GM12801 (cell line): ENCODE data around the gene GMIP.

ENCODE experiments used
- TF ChIP-seq, protein P1 (sequence below): IDR thresholded peaks from one replicate; pipeline ENCODE4 v1.5.1; 2011; ENCODE audit warnings: control low read depth; ENCODE audit not compliant: insufficient read length; ENCODE audit errors: extremely low read depth

The GMIP gene

DNA sequence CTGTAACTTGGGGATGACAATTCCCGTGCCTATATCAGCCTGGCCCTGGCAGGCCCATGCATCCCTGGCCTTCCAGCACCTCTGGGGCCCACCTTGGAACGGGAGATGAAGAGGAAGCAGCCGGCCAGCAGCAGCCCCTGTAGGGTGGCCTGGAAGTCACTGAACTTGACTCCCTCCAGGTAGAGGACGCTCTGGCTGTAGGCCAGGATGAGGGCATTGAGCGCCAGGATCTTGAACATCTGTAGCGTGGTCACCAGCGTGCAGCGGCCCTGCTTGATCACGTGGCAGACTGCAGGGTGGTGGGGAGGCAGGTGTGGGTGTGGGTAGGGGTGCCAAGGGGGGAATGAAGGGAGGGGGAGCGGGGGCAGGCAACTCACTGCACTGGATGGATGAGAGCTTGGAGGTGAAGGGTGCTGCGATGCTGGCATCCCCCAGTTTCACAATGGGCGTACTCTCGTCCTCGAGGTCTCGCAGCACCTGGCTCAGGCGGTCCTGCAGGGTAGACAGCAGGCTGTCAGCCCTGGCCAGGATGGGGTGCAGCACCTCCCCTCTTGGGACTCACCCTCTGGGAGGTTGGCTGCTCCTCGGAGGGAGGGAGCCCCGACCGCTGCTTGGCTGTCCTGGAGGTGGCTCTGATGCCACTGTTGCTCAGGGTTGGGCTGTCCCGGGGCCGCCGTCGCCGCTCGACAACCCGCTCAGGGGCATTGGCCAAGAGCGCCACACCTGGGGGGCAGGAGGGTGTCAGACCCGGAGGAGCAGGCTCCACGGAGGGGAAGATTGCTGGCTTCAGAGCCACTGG lies 3.8 kb upstream of the GMIP start:
- TF ChIP-seq, protein P1, sequence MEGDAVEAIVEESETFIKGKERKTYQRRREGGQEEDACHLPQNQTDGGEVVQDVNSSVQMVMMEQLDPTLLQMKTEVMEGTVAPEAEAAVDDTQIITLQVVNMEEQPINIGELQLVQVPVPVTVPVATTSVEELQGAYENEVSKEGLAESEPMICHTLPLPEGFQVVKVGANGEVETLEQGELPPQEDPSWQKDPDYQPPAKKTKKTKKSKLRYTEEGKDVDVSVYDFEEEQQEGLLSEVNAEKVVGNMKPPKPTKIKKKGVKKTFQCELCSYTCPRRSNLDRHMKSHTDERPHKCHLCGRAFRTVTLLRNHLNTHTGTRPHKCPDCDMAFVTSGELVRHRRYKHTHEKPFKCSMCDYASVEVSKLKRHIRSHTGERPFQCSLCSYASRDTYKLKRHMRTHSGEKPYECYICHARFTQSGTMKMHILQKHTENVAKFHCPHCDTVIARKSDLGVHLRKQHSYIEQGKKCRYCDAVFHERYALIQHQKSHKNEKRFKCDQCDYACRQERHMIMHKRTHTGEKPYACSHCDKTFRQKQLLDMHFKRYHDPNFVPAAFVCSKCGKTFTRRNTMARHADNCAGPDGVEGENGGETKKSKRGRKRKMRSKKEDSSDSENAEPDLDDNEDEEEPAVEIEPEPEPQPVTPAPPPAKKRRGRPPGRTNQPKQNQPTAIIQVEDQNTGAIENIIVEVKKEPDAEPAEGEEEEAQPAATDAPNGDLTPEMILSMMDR, result no peak

DNA sequence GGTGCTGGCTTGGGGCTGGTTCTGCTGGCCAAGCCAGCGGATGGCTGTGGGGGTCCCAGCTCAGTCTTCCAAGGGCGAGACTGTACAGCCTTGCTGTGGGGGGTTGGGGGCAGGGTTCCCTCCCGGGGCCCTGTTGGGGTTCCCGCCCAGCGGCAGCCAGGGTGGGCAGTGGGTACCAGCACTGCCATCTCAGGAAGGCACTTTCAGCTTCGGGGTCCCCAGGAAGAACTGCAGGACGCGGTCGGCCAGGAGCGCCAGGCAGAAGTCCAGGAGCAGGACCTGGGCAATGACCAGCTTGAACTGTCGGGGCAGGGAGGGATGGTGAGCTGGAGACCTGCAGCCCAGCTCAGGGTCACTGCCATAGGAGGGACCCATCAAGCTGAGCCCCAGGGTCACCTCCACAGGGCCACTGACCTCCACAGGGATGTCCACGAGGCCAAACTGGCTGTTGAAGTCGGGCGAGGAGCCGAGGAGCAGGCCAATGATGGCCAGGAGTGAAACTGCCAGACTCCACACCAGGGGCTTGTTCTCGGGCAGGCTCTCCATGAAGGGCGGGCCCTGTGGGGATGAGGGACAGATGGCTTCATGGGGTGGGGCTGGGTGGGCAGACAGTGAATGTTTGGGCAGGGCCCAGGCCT lies 1.9 kb upstream of the GMIP start:
- TF ChIP-seq, protein P1, result no peak

DNA sequence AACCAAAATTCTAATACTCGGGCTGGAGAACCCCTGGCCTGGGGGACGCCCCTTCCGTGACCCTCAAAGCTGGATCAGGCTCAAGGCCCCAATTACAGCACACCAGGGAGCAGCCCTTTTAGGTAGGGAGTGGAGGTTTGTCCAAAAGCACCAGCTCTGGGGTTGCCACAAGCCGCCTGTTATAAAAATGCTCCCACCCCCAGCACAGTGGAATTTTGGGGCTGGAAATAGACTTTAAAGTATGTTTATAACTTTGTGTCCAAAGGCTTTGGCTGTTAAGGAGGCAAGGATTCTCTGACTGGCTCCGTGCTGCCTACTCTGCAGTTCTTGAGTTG lies 564 bp upstream of the GMIP start:
- TF ChIP-seq, protein P1, result no peak

DNA sequence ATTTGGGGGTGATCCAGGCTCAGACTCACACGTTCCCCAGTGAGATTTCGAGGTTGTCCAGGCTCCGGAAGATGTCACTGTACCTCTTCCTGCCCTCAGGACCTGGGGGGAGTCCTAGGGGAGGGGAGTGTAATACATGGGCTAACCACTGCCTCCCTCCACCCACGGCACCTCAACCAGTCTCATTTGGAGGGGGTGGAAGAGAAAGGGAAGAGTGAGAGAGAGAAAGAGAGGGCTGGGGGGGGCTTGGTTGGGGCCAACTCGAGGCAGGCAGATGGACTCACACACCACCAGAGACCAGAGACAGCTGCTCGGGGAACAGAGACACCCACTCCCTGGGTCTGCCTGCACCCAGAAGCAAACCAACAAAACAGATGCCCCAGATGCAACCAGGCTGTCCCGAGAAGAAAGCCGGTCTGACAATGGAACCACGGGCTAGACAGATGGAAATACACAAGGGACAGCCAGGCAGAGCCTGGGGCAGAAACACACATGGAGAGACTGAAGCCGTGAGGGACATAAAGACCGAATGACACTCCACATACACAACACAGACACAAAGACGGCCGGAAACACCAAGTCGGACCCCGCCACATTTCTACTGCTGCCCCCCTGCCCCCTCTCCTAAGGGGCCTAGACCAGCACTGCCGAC lies 825 bp downstream of the GMIP start:
- TF ChIP-seq, protein P1, result no peak

DNA sequence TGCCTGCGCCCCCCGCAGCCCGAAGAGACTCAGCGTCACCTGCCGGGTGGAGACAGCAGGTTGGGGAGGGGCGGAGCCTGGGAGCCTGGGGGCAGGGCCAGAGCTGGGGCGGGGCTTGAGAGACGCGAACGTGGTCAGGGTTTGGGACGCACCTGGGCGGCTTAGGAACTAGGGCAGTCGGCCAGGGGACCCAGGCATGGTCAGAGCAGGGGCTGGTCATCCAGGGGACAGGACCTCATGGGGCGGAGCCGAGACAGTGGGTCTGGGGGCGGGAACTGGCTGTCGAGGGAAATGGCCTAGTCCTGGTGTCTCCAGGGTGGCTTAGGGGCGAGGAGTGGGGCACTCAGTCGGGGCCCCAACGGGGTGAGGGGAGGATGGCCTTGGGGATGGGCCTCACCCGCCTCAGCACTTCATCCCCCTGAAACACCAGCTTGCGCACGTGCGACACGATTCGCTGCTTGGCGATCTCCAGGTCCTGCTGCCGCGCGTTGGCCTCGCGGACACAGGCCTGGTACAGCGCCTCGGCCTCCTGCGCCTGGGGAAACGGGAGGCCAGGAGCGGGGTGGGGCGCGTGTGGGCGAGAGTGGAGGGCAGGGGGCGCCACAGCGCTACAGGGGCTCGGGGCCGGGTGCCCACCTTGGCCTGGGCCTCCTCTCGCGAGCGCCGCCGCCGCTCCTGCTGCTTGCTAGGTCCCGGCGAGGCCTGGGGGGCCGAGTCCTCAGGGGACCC lies 5.8 kb downstream of the GMIP start:
- TF ChIP-seq, protein P1, result no peak

DNA sequence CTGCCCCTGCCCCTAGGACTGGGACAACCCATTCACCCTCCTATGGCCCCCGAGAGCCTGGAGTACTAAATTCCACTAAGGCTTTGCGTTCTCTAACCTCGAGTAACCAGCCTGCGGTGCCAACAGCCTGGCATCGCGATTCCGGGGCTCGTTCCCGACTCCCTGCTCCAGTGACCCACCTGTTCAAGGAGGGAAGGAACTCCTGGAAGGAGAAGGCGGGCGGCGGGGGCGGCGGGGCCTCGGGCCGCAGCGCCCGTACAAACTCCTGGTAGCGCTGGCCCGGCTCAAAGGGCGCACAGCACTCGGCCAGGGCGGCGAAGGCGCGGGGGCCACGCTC lies 6.3 kb downstream of the GMIP start:
- TF ChIP-seq, protein P1, result no peak

DNA sequence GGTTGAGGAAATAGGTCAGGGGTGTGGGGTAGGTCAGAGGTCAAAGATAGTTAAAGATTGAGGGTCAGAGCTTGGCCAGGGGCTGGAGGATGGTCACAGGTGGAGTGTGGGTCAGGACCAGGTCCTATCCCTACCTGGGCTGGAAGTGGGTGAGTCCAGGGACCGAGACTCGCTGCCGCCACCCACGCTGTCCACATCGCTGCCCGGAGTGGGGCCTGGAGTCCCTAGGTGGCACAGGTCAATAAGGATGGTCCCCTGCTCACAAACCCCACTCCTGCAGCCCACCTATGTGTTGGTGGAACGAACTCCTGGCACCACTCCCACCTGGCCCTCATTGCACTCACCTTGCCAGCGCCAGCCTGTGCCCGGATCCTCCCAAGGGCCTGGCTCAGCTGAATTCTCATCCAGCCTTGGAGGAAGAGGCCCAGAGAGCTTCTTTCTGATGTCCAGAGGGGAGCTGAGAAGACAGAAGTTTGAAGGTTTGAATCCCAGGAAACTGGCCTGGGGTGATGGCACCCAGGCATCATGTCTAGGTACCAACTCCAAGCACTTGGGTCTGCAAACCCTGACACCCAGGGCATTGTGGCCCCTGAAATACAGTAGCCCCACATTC lies 6.8 kb downstream of the GMIP start:
- TF ChIP-seq, protein P1, result no peak
